Measurements from ENCODE around the gene APOA5. TPM values are rescaled to one million over a fixed set of nuclear protein-coding genes. Genes with fewer than 3 reads are reported as not detected.

The APOA5 gene
- total RNA-seq, 4 donors from 2014 or later, result 1.0 to 2.9 TPM; not detected in 2

GRCh38 chr11:116792869-116793771 lies 1.4 kb upstream of the APOA5 start:
- intact Hi-C loops (cut with DNase I; ENCODE audit: low total_unique reads), result no loop called here
- Histone ChIP-seq H3K4me3 (no peak overlapping the region), H3K4me1 (peaks cover 7 to 8% of the 10 kb centered on the region in 2 donors), H3K27ac (no peak overlapping the region), H3K9me3 (no peaks in the 10 kb centered on the region), H3K36me3 (no peaks in the 10 kb centered on the region), H3K27me3 (no peaks in the 10 kb centered on the region)
- no peak for ATAC-seq
- no peak for DNase-seq
- TF ChIP-seq POLR2A (IDR thresholded peaks at IDR 0.05) (no peak), CTCF (IDR thresholded peaks at IDR 0.05 in 4 of 5, conservative IDR thresholded peaks at IDR 0.05 in 1 of 5) (no peak)
- in situ Hi-C loops (cut with MboI; ENCODE audit: low sequenced_read_pairs in 4 of 4), result loop anchor here in 3 of 4 donors (5.0 to 10.0 kb wide), 2 partner anchors 312 to 314 kb away; no protein-coding TSS in a partner anchor

- no peaks in the 10 kb centered on the region for H3K9me3 ChIP-seq
- peaks cover 7 to 8% of the 10 kb centered on the region in 2 donors for H3K4me1 ChIP-seq
- intact Hi-C loops (cut with DNase I; ENCODE audit: low total_unique reads), result no loop called here
- no peak overlapping the region for H3K27ac ChIP-seq
- no peaks in the 10 kb centered on the region for H3K27me3 ChIP-seq
- no peak for TF ChIP-seq POLR2A (IDR thresholded peaks at IDR 0.05)
- TF ChIP-seq CTCF (IDR thresholded peaks at IDR 0.05 in 4 of 5, conservative IDR thresholded peaks at IDR 0.05 in 1 of 5), result no peak
- no peak for ATAC-seq
- in situ Hi-C loops (cut with MboI; ENCODE audit: low sequenced_read_pairs in 4 of 4), result loop anchor here in 3 of 4 donors (5.0 to 10.0 kb wide), 2 partner anchors 312 to 315 kb away; no protein-coding TSS in a partner anchor
- no peak for DNase-seq
- H3K36me3 ChIP-seq, result no peaks in the 10 kb centered on the region
- no peak overlapping the region for H3K4me3 ChIP-seq
These were observed 627 bp upstream of the APOA5 start for GRCh38 chr11:116792144-116792868.

- in situ Hi-C loops (cut with MboI; ENCODE audit: low sequenced_read_pairs in 4 of 4), result loop anchor here in 3 of 4 donors (5.0 to 10.0 kb wide), 2 partner anchors 314 to 316 kb away; no protein-coding TSS in a partner anchor
These were observed 472 bp downstream of the APOA5 start for GRCh38 chr11:116791002-116791812.

More at GRCh38 chr11:116791002-116791812, 472 bp downstream of the APOA5 start:
- ATAC-seq (peak; percentile 26 to 72), DNase-seq (peak; percentile 52 to 66)
- TF ChIP-seq POLR2A (IDR thresholded peaks at IDR 0.05) (no peak), CTCF (IDR thresholded peaks at IDR 0.05 in 4 of 5, conservative IDR thresholded peaks at IDR 0.05 in 1 of 5) (peak; percentile 87 to 94 (median 93))
- no peak overlapping the region for H3K27ac ChIP-seq
- intact Hi-C loops (cut with DNase I; ENCODE audit: low total_unique reads), result loop anchor here (1.0 to 2.0 kb wide), 3 partner anchors 45 to 436 kb away; no protein-coding TSS in a partner anchor
- peaks cover 0 to 8% of the 10 kb centered on the region in 2 donors for H3K36me3 ChIP-seq
- no peaks in the 10 kb centered on the region for H3K9me3 ChIP-seq
- H3K27me3 ChIP-seq, result no peaks in the 10 kb centered on the region
- peak overlapping the region in 2 of 4 donors; percentile 24 to 35 for H3K4me3 ChIP-seq
- H3K4me1 ChIP-seq, result peaks cover 17 to 18% of the 10 kb centered on the region in 2 donors
